Measurements from ENCODE around the gene WDR27. TPM values are rescaled to one million over a fixed set of nuclear protein-coding genes. Genes with fewer than 3 reads are reported as not detected.

Gene WDR27
- total RNA-seq, 1 donor, result 23.9 TPM

DNA sequence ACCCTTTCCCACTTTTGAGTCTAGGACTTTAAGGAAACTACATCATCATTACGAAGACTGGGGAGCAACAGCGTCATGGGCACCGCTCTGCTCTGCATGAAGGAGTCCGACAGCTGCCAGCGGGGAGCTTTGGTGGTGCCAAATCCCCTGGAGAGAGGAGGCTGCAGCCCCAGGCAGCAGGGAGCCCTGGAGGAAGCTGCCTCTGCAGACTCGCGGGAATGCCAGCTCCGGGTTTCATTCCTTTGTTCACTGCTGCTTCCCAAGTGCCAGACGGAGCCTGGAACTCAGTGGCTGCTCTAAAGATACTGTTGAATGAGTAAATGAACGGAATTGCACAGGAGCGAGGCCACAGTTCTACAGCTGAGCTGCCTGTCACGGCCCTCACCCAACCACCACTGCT, 251.7 kb downstream of the WDR27 start:
- H3K79me2 ChIP-seq (ENCODE audit: insufficient read depth, low read length), result no peaks in the 10 kb centered on the region
- no peaks in the 10 kb centered on the region for H3K36me3 ChIP-seq (ENCODE audit: insufficient read depth, low read length)
- H3K4me1 ChIP-seq (ENCODE audit: insufficient read depth, low read length), result peaks cover 32% of the 10 kb centered on the region
- H2AFZ ChIP-seq (ENCODE audit: low read length), result no peak overlapping the region
- H3K4me3 ChIP-seq (ENCODE audit: insufficient read depth, low read length), result no peak overlapping the region
- H3K9me3 ChIP-seq (ENCODE audit: low read depth, low read length), result no peaks in the 10 kb centered on the region
- no peak for TF ChIP-seq CTCF (IDR thresholded peaks at IDR 0.05; ENCODE audit: extremely low read depth, low read depth, low read length)
- H3K27ac ChIP-seq (ENCODE audit: low read depth, low read length), result no peak overlapping the region
- DNase-seq (ENCODE audit: insufficient read length, low spot score, missing footprints), result no peak
- H3K4me2 ChIP-seq (ENCODE audit: insufficient read depth, low read length), result no peak overlapping the region
- no peaks in the 10 kb centered on the region for H3K27me3 ChIP-seq (ENCODE audit: insufficient read depth, low read length)
- H4K20me1 ChIP-seq (ENCODE audit: insufficient read depth, low read length), result no peaks in the 10 kb centered on the region

GRCh38 chr6:169449221-169449620, 252.6 kb downstream of the WDR27 start:
- H3K27ac ChIP-seq (ENCODE audit: low read depth, low read length), result no peak overlapping the region
- TF ChIP-seq CTCF (IDR thresholded peaks at IDR 0.05; ENCODE audit: extremely low read depth, low read depth, low read length), result no peak
- H3K4me2 ChIP-seq (ENCODE audit: insufficient read depth, low read length), result no peak overlapping the region
- no peak for DNase-seq (ENCODE audit: insufficient read length, low spot score, missing footprints)
- peaks cover 28% of the 10 kb centered on the region for H3K4me1 ChIP-seq (ENCODE audit: insufficient read depth, low read length)
- no peaks in the 10 kb centered on the region for H3K9me3 ChIP-seq (ENCODE audit: low read depth, low read length)
- H4K20me1 ChIP-seq (ENCODE audit: insufficient read depth, low read length), result no peaks in the 10 kb centered on the region
- no peak overlapping the region for H2AFZ ChIP-seq (ENCODE audit: low read length)
- no peaks in the 10 kb centered on the region for H3K36me3 ChIP-seq (ENCODE audit: insufficient read depth, low read length)
- no peaks in the 10 kb centered on the region for H3K27me3 ChIP-seq (ENCODE audit: insufficient read depth, low read length)
- H3K4me3 ChIP-seq (ENCODE audit: insufficient read depth, low read length), result no peak overlapping the region
- no peaks in the 10 kb centered on the region for H3K79me2 ChIP-seq (ENCODE audit: insufficient read depth, low read length)

DNA sequence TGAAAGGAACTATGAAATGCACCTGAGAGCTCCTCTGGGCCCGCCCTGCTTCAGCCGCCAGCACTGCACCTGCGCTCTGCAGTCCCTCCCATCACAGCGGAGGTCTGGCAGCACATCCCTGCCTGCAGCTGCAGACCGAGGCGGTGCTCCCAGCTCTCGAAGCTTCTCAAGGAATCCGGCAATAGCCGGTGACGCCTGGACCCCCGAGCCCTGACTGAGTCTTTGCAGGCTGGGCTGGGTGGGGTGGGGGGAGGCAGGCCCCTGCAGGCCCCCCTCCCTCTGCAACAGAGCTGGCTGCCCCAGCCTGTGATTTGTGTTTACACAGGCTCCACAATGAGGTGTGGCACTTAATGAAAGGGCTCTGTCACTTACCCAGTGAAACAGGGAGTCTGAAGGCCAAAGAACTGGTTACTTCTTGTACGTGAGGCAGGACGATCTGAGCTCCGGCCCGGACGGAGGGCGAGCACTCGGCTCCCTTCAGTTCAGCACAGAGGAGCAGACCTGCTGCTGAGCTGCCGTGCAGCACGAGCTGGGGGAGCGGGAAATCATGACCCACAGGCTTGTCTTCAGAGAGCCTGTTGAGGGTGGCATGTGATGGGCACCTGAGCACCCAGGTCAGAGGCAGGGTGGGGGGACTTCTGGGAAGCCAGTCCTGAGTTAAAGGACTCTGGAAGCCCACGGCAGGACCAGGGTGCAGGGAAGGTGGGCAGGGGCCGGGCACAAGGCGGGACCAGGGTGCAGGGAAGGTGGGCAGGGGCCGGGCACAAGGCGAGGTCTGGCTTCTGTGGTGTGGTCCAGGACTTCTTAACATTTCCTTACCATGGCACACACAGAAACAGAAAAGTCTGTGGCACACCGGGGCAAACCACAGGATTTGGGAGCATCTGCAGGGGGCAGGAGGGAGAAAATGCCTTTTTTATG, 255.9 kb downstream of the WDR27 start:
- no peak overlapping the region for H3K4me2 ChIP-seq (ENCODE audit: insufficient read depth, low read length)
- DNase-seq (ENCODE audit: insufficient read length, low spot score, missing footprints), result no peak
- H3K36me3 ChIP-seq (ENCODE audit: insufficient read depth, low read length), result no peaks in the 10 kb centered on the region
- no peaks in the 10 kb centered on the region for H3K9me3 ChIP-seq (ENCODE audit: low read depth, low read length)
- no peak for TF ChIP-seq CTCF (IDR thresholded peaks at IDR 0.05; ENCODE audit: extremely low read depth, low read depth, low read length)
- H3K27me3 ChIP-seq (ENCODE audit: insufficient read depth, low read length), result no peaks in the 10 kb centered on the region
- H3K27ac ChIP-seq (ENCODE audit: low read depth, low read length), result no peak overlapping the region
- no peak overlapping the region for H2AFZ ChIP-seq (ENCODE audit: low read length)
- H3K4me3 ChIP-seq (ENCODE audit: insufficient read depth, low read length), result no peak overlapping the region
- H3K79me2 ChIP-seq (ENCODE audit: insufficient read depth, low read length), result no peaks in the 10 kb centered on the region
- no peaks in the 10 kb centered on the region for H4K20me1 ChIP-seq (ENCODE audit: insufficient read depth, low read length)
- peaks cover 3% of the 10 kb centered on the region for H3K4me1 ChIP-seq (ENCODE audit: insufficient read depth, low read length)

- Histone ChIP-seq H3K4me3 (ENCODE audit: insufficient read depth, low read length) (no peak overlapping the region), H3K27ac (ENCODE audit: low read depth, low read length) (no peak overlapping the region), H3K79me2 (ENCODE audit: insufficient read depth, low read length) (no peaks in the 10 kb centered on the region), H3K9me3 (ENCODE audit: low read depth, low read length) (no peaks in the 10 kb centered on the region), H3K36me3 (ENCODE audit: insufficient read depth, low read length) (no peaks in the 10 kb centered on the region), H3K4me2 (ENCODE audit: insufficient read depth, low read length) (no peak overlapping the region), H4K20me1 (ENCODE audit: insufficient read depth, low read length) (no peaks in the 10 kb centered on the region), H2AFZ (ENCODE audit: low read length) (no peak overlapping the region), H3K4me1 (ENCODE audit: insufficient read depth, low read length) (no peaks in the 10 kb centered on the region), H3K27me3 (ENCODE audit: insufficient read depth, low read length) (no peaks in the 10 kb centered on the region)
- no peak for DNase-seq (ENCODE audit: insufficient read length, low spot score, missing footprints)
- TF ChIP-seq CTCF (IDR thresholded peaks at IDR 0.05; ENCODE audit: extremely low read depth, low read depth, low read length), result no peak
Observed at GRCh38 chr6:169445227-169445626, 256.6 kb downstream of the WDR27 start.

Measured in osteoblast (primary cell).